Sciatic nerve (tissue), 2 donors: ENCODE results near the gene SUZ12. TPM values are rescaled to one million over a fixed set of nuclear protein-coding genes. Genes with fewer than 3 reads are reported as not detected.
"Not testable (repeated sequence)": the region's sequence is repeated elsewhere in the genome, so short reads cannot be mapped to it uniquely, and the experiment has no call there.

Experiments used
- ATAC-seq: fragments of 200-7000 bp; cut with Tn5 transposase; one replicate; pipeline ENCODE4 v1.9.1; 2020; ENCODE audit warnings: mild to moderate bottlenecking, moderate library complexity
- DNase-seq: peaks from one replicate; pipeline ENCODE4 v3.0.0-alpha.2; 2020; ENCODE audit warnings: low spot score
- intact Hi-C: fragments of 100-400 bp; cut with DNase I; formaldehyde crosslinking; loops from one replicate; pipeline ENCODE4 v1.14.2; 2022
- total RNA-seq: library from RNA; stranded (reverse); fragmentation: NEBNext Ultra II Directional; extraction: Animal tissue kit (Norgen Biotek cat#: 25700); gene quantifications from one replicate; pipeline ENCODE4 v1.2.1, GENCODE V29; 2021
- donor health status: DM: no; HTN: no; CAD: no.
- donor health status: DM: no; HTN: no; CAD: no.

The SUZ12 gene
- total RNA-seq, 1 donor from 2014 or later = 22.6 TPM

GRCh38 chr17:32022554-32022953 is 85.7 kb downstream of the SUZ12 start:
- ATAC-seq, DNase-seq, intact Hi-C loops: not testable (repeated sequence)

GRCh38 chr17:32027271-32027670 is 90.5 kb downstream of the SUZ12 start:
- ATAC-seq, DNase-seq, intact Hi-C loops: not testable (repeated sequence)

- DNase-seq (no peak), ATAC-seq (no peak)
- intact Hi-C loops = no loop called here
Observed at GRCh38 chr17:32033223-32033622, 96.4 kb downstream of the SUZ12 start.

GRCh38 chr17:32033812-32034211 is 97.0 kb downstream of the SUZ12 start:
- intact Hi-C loops, DNase-seq, ATAC-seq: not testable (repeated sequence)

- ATAC-seq, intact Hi-C loops, DNase-seq: not testable (repeated sequence)
Observed at GRCh38 chr17:32040246-32040645, 103.4 kb downstream of the SUZ12 start.

GRCh38 chr17:32041306-32041875 is 104.6 kb downstream of the SUZ12 start:
- intact Hi-C loops = not testable (repeated sequence)

GRCh38 chr17:32042266-32042665 is 105.5 kb downstream of the SUZ12 start:
- ATAC-seq, DNase-seq, intact Hi-C loops: not testable (repeated sequence)

More at GRCh38 chr17:32041306-32041875, 104.6 kb downstream of the SUZ12 start:
- DNase-seq, ATAC-seq: not testable (repeated sequence)

GRCh38 chr17:32045611-32046010 is 108.8 kb downstream of the SUZ12 start:
- intact Hi-C loops, DNase-seq, ATAC-seq: not testable (repeated sequence)

- ATAC-seq, DNase-seq, intact Hi-C loops: not testable (repeated sequence)
Observed at GRCh38 chr17:32047663-32048062, 110.9 kb downstream of the SUZ12 start.

Other genes starting within 250 kb of the SUZ12 start
- gene COPRS, start 77.8 kb upstream of the SUZ12 start, total RNA-seq = 38.2 TPM
- 57.7 TPM for gene UTP6, start 35.3 kb upstream of the SUZ12 start, total RNA-seq
- 25.7 TPM for gene LRRC37B, start 70.4 kb downstream of the SUZ12 start, total RNA-seq
- 50.4 TPM for gene RHOT1, start 205.5 kb downstream of the SUZ12 start, total RNA-seq